GM21423 (cell line): ENCODE results near the gene CAMKK1.
"Not testable (repeated sequence)": the region's sequence is repeated elsewhere in the genome, so short reads cannot be mapped to it uniquely, and the experiment has no call there.

Experiments
- ATAC-seq: cut with Tn5 transposase; IDR thresholded peaks from one replicate; pipeline ENCODE4 v1.9.1; 2021; ENCODE audit warnings: mild to moderate bottlenecking, moderate library complexity; ENCODE audit not compliant: unreplicated experiment

Gene CAMKK1

GRCh38 chr17:3848229-3848835 lies 44.5 kb downstream of the CAMKK1 start:
- ATAC-seq = no peak

GRCh38 chr17:3847165-3847670 lies 45.6 kb downstream of the CAMKK1 start:
- no peak for ATAC-seq

- ATAC-seq = no peak
These were observed 46.3 kb downstream of the CAMKK1 start for GRCh38 chr17:3846437-3847164.

- ATAC-seq = peak; percentile 94
These were observed 47.0 kb downstream of the CAMKK1 start, which contains the start of gene NCBP3 for GRCh38 chr17:3845621-3846436. NCBP3 (minus strand) TSS chr17:3846246; CDS start chr17:3846223, 23 bp downstream.

GRCh38 chr17:3845291-3845620 lies 47.6 kb downstream of the CAMKK1 start:
- ATAC-seq = no peak

GRCh38 chr17:3844556-3844955 lies 48.3 kb downstream of the CAMKK1 start:
- not testable (repeated sequence) for ATAC-seq

DNA sequence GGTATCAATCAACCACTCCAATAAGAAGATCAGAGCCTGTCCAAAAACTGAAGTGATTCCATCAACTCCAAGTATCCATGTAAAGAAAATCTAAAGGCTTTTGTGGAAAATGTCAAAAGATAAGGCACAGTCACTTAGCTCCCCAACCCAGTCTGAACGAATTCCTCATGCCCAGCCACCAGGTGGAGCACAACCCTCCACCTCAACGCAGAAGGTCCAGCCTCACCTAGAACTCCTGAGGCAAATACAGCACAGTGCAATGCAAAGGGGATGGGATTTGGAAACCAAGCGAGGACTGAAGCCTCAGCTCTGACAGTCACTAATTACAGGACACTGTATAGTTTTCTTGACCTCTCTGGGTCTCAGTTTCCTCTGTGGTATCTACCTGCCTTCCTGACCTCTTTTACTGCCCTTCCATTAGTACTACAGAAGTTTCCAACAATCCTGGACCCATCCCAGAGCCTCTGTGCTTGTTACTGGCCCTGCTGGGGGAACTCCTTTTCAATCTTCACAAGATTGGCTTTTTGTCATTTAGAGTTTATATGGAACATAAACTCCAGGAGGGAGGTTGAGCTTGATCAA lies 48.8 kb downstream of the CAMKK1 start:
- ATAC-seq = no peak

- ATAC-seq = no peak
These were observed 54.6 kb downstream of the CAMKK1 start for GRCh38 chr17:3838206-3838605.

GRCh38 chr17:3836551-3836950 lies 56.3 kb downstream of the CAMKK1 start:
- ATAC-seq = no peak

GRCh38 chr17:3835410-3836229 lies 57.2 kb downstream of the CAMKK1 start:
- no peak for ATAC-seq

DNA sequence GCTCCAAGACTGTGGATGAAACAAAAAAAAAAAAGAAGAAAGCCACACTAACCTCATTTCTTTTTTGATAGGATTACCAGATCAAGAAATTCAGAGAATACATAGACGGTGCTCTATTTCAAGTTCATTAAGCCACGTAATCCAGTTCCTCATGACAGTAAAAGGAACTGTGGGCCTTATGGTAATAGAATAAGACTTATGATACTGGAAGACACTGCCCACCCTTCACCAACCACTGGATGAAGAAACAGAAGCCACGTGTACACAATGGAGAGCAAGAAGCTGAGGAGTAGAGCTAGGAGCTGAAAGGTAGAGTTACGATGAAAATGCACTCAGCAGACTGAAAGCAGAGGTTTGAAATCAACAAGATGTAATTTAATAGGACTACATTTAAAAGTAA lies 58.0 kb downstream of the CAMKK1 start:
- ATAC-seq = no peak

DNA sequence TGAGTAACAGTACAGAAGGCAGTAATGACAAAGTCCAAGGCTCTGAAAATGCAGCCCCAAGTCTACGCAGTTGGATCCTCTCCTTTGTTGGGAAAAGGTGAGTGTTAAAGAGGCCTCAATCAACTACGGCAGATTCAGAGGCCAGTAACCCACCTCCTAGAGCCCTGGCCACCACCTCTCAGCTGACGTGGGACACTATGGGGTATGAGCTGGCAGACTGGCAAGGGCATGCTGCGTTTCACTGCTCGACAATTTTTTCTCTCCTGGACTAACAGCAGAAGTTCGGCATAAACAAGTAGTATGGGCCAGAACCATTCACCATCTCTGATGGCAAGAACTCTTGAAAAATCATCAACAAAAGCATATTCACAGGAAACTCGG lies 64.0 kb downstream of the CAMKK1 start:
- ATAC-seq = no peak

- no peak for ATAC-seq
These were observed 64.6 kb downstream of the CAMKK1 start for GRCh38 chr17:3828151-3828851.

- no peak for ATAC-seq
These were observed 65.6 kb downstream of the CAMKK1 start for GRCh38 chr17:3827124-3827773.

- ATAC-seq = no peak
These were observed 66.7 kb downstream of the CAMKK1 start for GRCh38 chr17:3826191-3826590.

DNA sequence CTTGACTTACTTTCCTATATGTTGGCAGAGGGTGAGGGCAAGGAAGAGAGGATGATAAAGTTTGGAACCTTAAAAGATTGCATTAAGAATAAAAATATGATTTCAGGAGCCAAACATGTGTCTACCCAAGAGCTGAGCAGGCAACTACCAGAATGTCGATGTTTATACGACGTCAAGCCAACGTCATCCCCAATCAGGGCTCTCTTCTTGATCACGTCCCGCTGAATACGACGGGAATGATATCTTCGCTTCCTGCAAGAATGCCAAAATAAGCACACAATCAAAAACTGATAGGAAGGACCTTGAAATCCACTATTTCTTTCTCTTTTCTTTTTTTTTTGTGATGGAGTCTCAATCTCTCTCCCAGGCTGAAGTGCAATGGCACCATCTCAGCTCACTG lies 71.8 kb downstream of the CAMKK1 start:
- ATAC-seq = no peak

DNA sequence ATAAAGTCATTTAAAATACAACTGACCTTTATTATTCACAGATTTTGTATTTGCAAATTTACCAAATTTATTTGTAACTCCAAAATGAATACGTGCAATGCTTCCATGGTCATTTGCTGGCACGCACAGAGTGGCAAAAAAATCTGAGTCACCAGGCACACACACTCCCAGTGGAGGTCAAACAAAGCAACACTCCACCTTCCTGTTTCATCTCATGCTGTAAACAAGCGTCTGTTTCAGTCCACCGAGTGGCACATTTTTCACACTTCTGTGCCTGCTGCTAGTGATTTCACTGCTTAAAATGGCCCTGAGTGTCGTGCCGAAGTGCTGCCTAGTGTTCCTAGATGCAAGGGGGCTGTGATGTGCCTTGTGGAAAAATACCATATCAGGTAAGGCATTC lies 74.1 kb downstream of the CAMKK1 start:
- no peak for ATAC-seq

- no peak for ATAC-seq
These were observed 74.8 kb downstream of the CAMKK1 start for GRCh38 chr17:3817851-3818605.

DNA sequence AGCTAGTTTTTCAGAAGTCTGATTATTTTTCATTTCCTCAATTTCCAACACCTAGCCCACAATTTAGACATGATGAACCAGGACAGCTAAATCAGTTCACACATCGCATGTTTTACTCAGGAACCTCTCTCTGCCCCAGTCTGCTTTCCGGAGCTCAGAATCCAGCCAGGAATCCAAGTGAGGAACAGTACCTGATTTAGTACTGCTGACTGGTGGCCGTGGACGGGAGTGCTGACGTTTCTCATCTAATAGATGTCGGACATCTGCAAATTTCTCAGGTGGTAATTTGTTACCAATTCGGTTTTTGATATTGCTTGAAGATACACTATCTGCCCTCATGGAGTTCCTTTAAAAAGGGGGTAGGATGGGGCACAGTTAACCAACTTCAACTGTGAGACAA lies 76.9 kb downstream of the CAMKK1 start:
- ATAC-seq = no peak
